Measurements from ENCODE around the gene CBLN4. TPM values are rescaled to one million over a fixed set of nuclear protein-coding genes. Genes with fewer than 3 reads are reported as not detected.

CBLN4 gene
- total and polyA plus RNA-seq, 9 of the 15 experiments (the other 6 are each of a cell fraction or from before 2014, with no cell fraction given), result not detected

DNA sequence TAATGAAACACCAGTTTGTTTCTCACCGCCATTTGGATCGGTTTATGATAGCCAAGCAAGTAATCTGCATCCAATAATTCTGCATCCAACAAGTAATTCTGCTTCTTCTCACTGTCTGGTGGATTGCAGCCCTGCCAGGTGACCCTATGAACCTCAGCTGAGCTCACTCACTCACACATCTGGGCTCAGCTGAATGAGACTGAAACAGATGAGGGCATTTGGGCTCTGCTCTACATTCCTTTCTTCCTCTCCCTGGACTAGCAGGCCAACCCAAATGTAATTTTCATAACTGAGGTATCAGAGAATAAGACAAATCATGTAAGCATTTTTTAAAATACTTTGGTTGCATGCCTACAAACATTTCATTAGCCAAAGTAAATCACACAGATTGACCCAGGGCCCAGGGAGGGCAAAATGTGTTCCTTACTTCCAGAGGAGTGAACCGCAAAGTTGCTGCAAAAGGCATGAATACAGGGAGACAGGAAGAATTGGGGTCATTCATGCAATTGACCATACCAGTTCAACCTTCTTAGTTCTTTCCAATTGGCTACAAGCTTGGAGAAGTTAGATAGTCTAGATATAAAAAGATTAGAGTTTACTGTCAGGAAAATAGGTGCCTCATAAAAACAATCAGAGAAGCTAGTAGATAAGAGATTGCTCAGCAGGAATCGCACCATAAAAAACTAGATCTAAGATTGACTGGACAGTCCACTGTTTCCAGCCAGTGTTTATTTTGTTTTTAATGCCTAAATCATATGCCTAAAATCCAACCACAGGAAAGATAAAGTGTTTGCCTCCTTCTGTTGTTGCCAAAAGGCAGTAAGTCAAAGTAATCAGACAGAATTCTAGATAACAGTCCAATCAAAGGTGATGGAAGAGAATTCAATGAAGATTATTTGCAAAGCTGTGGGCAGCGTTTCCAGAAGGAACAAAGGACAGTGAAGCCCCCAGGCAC is 43.7 kb downstream of the CBLN4 start:
- Histone ChIP-seq H2AFZ (ENCODE audit: low read depth, low read length) (no peak overlapping the region), H3K9me1 (ENCODE audit: control insufficient read depth, insufficient read depth, low read length) (no peaks in the 10 kb centered on the region), H3K27ac (ENCODE audit: extremely low read depth, low read depth, low read length) (no peak overlapping the region), H4K20me1 (replicated peaks; ENCODE audit: control insufficient read depth, insufficient read depth, low read length) (no peaks in the 10 kb centered on the region), H3K4me2 (ENCODE audit: insufficient read depth, low read length) (no peak overlapping the region), H3K27me3 (ENCODE audit: control insufficient read depth in 2 of 2, insufficient read depth in 2 of 2, low read length in 2 of 2) (no peaks in the 10 kb centered on the region), H3K4me3 (no peak overlapping the region), H3K4me1 (replicated peaks in 1 of 2; ENCODE audit: control insufficient read depth in 2 of 2, insufficient read depth in 2 of 2, low read length in 2 of 2) (no peaks in the 10 kb centered on the region), H3K36me3 (ENCODE audit: control insufficient read depth, insufficient read depth, low read length) (no peaks in the 10 kb centered on the region), H3K9me3 (replicated peaks; ENCODE audit: control insufficient read depth, insufficient read depth, low read depth, low read length) (0 out of 2 replicates have a peak, but pooled peaks cover 2% of the 10 kb centered on the region), H3K9ac (ENCODE audit: insufficient read depth in 1 of 2, low read depth in 2 of 2, low read length in 2 of 2) (no peak overlapping the region), H3K79me2 (ENCODE audit: control insufficient read depth, insufficient read depth, low read length) (no peaks in the 10 kb centered on the region)
- DNase-seq (ENCODE audit: extremely low read depth in 1 of 4, low spot score in 3 of 4) (no peak), FAIRE-seq (no peak), ATAC-seq (no peak)
- no peak for TF ChIP-seq ZFPM2 (CRISPR knock-in tag; IDR thresholded peaks at IDR 0.05)
- TF ChIP-seq XRCC4 (IDR thresholded peaks at IDR 0.05; ENCODE audit: extremely low read depth, insufficient read depth, insufficient read length), result no peak
- TF ChIP-seq ZEB2 (IDR thresholded peaks at IDR 0.05), result no peak
- TF ChIP-seq NR3C1 (CRISPR knock-in tag; IDR thresholded peaks at IDR 0.05), result no peak
- no peak for TF ChIP-seq ZNF408 (CRISPR knock-in tag; IDR thresholded peaks at IDR 0.05; ENCODE audit: low read depth)
- no peak for TF ChIP-seq SRSF9 (IDR thresholded peaks at IDR 0.05; ENCODE audit: borderline replicate concordance, low read depth, low read length)
- TF ChIP-seq MAFF (IDR thresholded peaks at IDR 0.05; ENCODE audit: low read length), result no peak
- TF ChIP-seq PTTG1 (tag; IDR thresholded peaks at IDR 0.05; ENCODE audit: low read depth), result no peak
- no peak for TF ChIP-seq MEF2A (IDR thresholded peaks at IDR 0.05; ENCODE audit: control insufficient read depth, low read depth, low read length)
- BruUV-seq (replicated peaks), result no TSS peak
- intact Hi-C loops (cut with micrococcal nuclease) (no loop called here), in situ Hi-C loops (cut with MboI) (no loop called here)
- 1% methylated on average over 5 of the region's 5 CpGs for WGBS (ENCODE audit: insufficient coverage, low coverage, missing lambda C conversion rate)
- CTCF ChIA-PET (ENCODE audit: low intra/inter-chr PET ratio), result no interaction called here
- POLR2A ChIA-PET, result no interaction called here

Data from K562 (cell line).